ENCODE data around the gene ANKRD1.
"Not testable (repeated sequence)": the region's sequence is repeated elsewhere in the genome, so short reads cannot be mapped to it uniquely, and the experiment has no call there.

ANKRD1 gene

DNA sequence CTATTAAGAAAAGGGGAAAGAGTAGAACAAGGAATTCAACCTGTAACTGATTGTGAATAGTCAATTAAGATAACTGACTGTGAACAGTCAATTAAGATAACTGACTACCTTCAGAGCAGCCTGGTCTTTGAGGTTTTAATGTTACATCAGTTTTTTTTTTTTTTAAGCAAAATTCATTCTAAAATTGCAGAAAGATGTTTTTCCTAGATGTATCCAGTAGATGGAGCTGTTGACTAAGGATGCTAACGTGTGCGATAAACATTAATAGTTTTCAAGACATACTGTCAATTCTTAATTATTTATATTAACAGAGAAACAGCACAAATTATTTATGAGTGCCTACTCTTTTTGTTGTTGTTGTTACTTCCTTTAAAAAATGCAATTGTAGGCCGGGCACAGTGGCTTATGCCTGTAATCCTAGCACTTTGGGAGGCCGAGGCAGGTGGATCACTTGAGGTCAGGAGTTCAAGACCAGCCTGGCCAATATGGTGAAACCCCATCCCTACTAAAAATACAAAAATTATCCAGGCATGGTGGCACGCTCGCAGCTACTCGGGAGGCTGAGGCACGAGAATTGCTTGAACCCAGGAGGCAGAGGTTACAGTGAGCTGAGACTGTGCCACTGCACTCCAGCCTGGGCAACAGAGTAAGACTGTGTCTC lies 40.7 kb downstream of the ANKRD1 start:
- not testable (repeated sequence) for H3K27ac ChIP-seq (ENCODE audit: low read length); H3K4me1 ChIP-seq (ENCODE audit: control insufficient read depth, insufficient read depth, low read length); H3K9me3 ChIP-seq (ENCODE audit: control insufficient read depth in 2 of 2, low read length in 2 of 2); H3K9ac ChIP-seq (ENCODE audit: low read length in 2 of 2); H3K4me3 ChIP-seq (ENCODE audit: low read length in 2 of 2); H3K27me3 ChIP-seq (ENCODE audit: control insufficient read depth in 1 of 2, insufficient read depth in 2 of 2, low read length in 2 of 2)
- H3K36me3 ChIP-seq (ENCODE audit: control insufficient read depth in 2 of 2, insufficient read depth in 2 of 2, low read length in 2 of 2), result peaks cover 10 to 23% of the 10 kb centered on the region in 2 donors

DNA sequence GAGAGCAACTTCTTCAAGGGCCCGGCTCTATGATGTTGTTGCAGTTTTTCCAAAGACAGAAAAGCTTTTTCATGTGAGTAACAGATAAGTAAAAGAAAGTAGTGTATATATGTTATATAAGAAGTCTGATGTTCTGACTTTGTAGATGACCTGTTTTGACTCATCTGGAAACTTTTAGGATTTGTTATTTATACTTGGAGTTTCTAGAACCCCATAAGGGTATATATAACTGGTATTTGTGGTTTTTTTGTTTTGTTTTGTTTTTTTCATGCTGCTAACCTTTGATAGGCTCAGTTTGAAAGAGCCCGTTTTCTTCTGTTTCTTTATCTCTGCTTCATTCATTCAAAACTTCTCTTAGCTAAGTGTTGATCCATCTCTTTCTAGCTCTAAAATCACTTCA lies 41.8 kb downstream of the ANKRD1 start:
- Histone ChIP-seq H3K4me3 (ENCODE audit: low read length in 2 of 2) (no peak overlapping the region), H3K36me3 (ENCODE audit: control insufficient read depth in 2 of 2, insufficient read depth in 2 of 2, low read length in 2 of 2) (peaks cover 10 to 23% of the 10 kb centered on the region in 2 donors), H3K27me3 (ENCODE audit: control insufficient read depth in 1 of 2, insufficient read depth in 2 of 2, low read length in 2 of 2) (no peaks in the 10 kb centered on the region), H3K4me1 (ENCODE audit: control insufficient read depth, insufficient read depth, low read length) (no peaks in the 10 kb centered on the region), H3K9ac (ENCODE audit: low read length in 2 of 2) (no peak overlapping the region), H3K27ac (ENCODE audit: low read length) (no peak overlapping the region), H3K9me3 (ENCODE audit: control insufficient read depth in 2 of 2, low read length in 2 of 2) (no peaks in the 10 kb centered on the region)

DNA sequence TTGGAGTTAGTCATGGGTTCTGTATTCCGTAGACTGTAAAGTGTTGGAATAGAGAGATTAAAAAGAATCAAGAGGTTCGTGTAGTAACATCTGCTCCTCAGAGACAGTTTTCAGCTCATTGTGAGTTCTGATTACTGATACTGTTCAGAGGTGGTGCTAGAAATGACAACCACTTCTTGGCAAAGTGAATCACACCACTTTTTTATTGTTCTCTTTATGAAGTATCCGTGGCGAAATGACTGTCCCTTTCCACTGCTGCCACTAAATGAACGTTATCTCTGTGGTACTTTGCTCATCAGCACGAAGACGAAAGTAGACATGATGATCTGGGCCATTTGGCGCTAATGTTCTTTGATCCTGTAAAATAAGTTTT lies 48.3 kb downstream of the ANKRD1 start:
- Histone ChIP-seq H3K9me3 (ENCODE audit: control insufficient read depth in 2 of 2, low read length in 2 of 2) (no peaks in the 10 kb centered on the region), H3K4me1 (ENCODE audit: control insufficient read depth, insufficient read depth, low read length) (peaks cover 8% of the 10 kb centered on the region), H3K36me3 (ENCODE audit: control insufficient read depth in 2 of 2, insufficient read depth in 2 of 2, low read length in 2 of 2) (peaks cover 5 to 14% of the 10 kb centered on the region in 2 donors), H3K27ac (ENCODE audit: low read length) (no peak overlapping the region), H3K9ac (ENCODE audit: low read length in 2 of 2) (peak overlapping the region; percentile 81 to 86), H3K27me3 (ENCODE audit: control insufficient read depth in 1 of 2, insufficient read depth in 2 of 2, low read length in 2 of 2) (no peaks in the 10 kb centered on the region), H3K4me3 (ENCODE audit: low read length in 2 of 2) (peak overlapping the region; percentile 96 to 98)

DNA sequence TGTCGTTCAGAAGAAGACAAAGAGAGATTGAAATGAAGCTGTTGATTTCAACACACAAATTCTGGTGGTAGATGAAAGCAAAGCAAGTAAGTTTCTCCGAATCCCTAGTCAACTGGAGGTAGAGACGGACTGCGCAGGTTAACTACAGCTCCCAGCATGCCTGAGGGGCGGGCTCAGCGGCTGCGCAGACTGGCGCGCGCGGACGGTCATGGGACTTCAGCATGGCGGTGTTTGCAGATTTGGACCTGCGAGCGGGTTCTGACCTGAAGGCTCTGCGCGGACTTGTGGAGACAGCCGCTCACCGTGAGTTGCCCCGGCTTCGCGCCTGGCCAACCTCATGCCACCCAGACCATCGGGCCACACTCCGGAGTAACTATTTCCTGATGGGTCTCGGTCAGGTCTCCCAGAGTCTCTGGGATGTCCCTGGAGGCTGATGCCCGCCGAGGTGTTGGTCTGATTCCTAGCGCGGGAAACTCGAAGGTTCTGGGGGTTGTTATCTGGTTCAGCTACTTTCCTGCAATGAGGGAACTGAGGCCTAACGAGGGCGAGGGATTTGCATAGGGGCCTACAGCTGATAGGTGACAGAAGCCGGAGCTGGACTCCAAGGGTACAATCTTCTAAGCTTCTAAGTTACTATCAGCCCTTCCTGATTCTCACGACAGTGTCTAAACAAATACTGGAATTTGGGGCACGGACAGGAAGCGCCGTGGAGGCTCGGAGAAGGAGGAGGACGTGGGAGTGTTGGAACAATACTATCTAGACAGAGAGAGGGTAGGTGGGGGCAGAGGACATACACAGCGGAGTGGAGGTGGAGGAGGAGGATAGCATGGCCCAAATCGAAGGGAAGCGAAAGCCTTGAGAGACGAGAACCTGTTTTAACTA lies 48.9 kb downstream of the ANKRD1 start, which contains the start of gene RPP30:
RPP30 (plus strand) TSS at position 209 of the 882 bp plus-strand sequence; CDS start at position 222, 13 bp downstream.
- Histone ChIP-seq H3K27me3 (ENCODE audit: control insufficient read depth in 1 of 2, insufficient read depth in 2 of 2, low read length in 2 of 2) (no peaks in the 10 kb centered on the region), H3K27ac (ENCODE audit: low read length) (peak within 1 kb of the TSS; percentile 18), H3K9me3 (ENCODE audit: control insufficient read depth in 2 of 2, low read length in 2 of 2) (no peaks in the 10 kb centered on the region), H3K4me1 (ENCODE audit: control insufficient read depth, insufficient read depth, low read length) (peaks cover 8% of the 10 kb centered on the region), H3K4me3 (ENCODE audit: low read length in 2 of 2) (peak within 1 kb of the TSS; percentile 96 to 98), H3K36me3 (ENCODE audit: control insufficient read depth in 2 of 2, insufficient read depth in 2 of 2, low read length in 2 of 2) (peaks cover 5 to 10% of the 10 kb centered on the region in 2 donors), H3K9ac (ENCODE audit: low read length in 2 of 2) (peak within 1 kb of the TSS; percentile 81 to 86)

DNA sequence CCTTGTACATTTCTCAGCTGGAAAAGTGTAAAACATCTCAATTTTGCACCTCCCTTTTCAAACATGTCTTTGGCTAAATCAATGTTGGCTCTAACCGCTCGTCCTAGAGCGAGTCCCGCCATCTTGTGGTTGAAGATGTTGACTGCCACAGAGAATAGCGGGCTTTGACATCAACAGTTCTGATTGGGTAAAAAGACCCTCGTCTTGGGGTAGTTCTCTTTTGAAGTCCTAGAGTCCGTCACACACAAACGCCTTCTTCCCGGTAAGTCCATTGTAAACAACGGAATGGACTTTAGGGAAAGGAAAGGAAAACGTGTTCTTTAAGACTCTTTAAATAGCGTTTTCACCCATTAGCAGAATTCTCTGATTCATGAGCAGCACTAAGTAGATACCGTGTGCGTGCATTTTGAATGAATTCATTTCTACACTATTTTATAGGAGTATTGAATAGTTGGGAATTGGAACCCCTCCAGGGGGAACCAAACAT lies 49.6 kb downstream of the ANKRD1 start:
- Histone ChIP-seq H3K27ac (ENCODE audit: low read length) (no peak overlapping the region), H3K9ac (ENCODE audit: low read length in 2 of 2) (peak overlapping the region; percentile 81 to 86), H3K4me1 (ENCODE audit: control insufficient read depth, insufficient read depth, low read length) (peaks cover 8% of the 10 kb centered on the region), H3K9me3 (ENCODE audit: control insufficient read depth in 2 of 2, low read length in 2 of 2) (no peaks in the 10 kb centered on the region), H3K27me3 (ENCODE audit: control insufficient read depth in 1 of 2, insufficient read depth in 2 of 2, low read length in 2 of 2) (no peaks in the 10 kb centered on the region), H3K4me3 (ENCODE audit: low read length in 2 of 2) (peak overlapping the region; percentile 96 to 98), H3K36me3 (ENCODE audit: control insufficient read depth in 2 of 2, insufficient read depth in 2 of 2, low read length in 2 of 2) (peaks cover 3 to 6% of the 10 kb centered on the region in 2 donors)

DNA sequence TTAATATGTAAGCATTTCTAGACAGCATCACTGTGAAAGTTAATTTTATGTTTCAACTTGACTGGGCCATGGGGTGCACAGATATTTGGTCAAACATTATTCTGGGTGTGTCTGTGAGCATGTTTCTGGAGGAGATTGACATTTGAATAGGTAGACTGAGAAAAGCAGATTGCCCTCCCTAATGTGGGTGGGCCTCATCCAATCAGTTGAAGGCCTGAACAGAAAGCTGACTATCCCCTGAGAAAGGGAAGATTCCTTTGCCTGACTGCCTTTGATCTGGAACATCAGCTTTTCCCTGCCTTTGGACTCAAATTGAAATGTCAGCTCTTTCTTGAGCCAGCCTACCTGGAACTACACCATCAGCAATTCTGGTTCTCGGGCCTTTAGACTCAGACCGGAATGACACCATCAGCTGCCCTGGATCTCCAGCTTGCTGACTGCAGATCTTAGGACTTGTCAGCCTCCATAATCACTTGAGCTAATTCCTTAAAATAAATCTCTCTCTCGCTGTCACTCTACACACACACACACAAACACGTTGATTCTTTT lies 54.8 kb downstream of the ANKRD1 start:
- Histone ChIP-seq H3K4me1 (ENCODE audit: control insufficient read depth, insufficient read depth, low read length) (peaks cover 2% of the 10 kb centered on the region), H3K27me3 (ENCODE audit: control insufficient read depth in 1 of 2, insufficient read depth in 2 of 2, low read length in 2 of 2) (peaks cover 0 to 3% of the 10 kb centered on the region in 2 donors), H3K9me3 (ENCODE audit: control insufficient read depth in 2 of 2, low read length in 2 of 2) (no peaks in the 10 kb centered on the region), H3K27ac (ENCODE audit: low read length) (no peak overlapping the region), H3K4me3 (ENCODE audit: low read length in 2 of 2) (no peak overlapping the region), H3K36me3 (ENCODE audit: control insufficient read depth in 2 of 2, insufficient read depth in 2 of 2, low read length in 2 of 2) (no peaks in the 10 kb centered on the region), H3K9ac (ENCODE audit: low read length in 2 of 2) (no peak overlapping the region)

DNA sequence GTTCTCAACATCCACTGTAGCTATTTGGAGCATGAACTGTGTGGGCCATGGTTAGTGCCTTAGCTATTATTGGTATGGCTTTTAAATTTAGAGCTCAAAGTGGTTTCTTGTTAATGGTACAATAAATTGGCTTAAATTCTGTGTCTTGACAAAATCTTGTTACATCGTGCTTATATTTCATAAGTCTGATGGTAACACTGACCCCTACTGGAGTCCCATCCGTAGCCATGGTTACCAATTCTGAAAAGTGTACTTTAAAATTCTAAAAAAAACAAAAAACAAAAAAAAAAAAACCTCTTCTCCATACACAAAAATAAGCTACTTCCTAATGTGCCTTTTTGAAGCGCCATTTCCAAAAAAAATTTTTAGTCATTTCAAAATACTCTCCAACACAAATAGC lies 55.5 kb downstream of the ANKRD1 start:
- H3K27me3 ChIP-seq (ENCODE audit: control insufficient read depth in 1 of 2, insufficient read depth in 2 of 2, low read length in 2 of 2), result peaks cover 0 to 3% of the 10 kb centered on the region in 2 donors
- H3K9ac ChIP-seq (ENCODE audit: low read length in 2 of 2), result no peak overlapping the region
- no peak overlapping the region for H3K4me3 ChIP-seq (ENCODE audit: low read length in 2 of 2)
- no peaks in the 10 kb centered on the region for H3K36me3 ChIP-seq (ENCODE audit: control insufficient read depth in 2 of 2, insufficient read depth in 2 of 2, low read length in 2 of 2)
- H3K9me3 ChIP-seq (ENCODE audit: control insufficient read depth in 2 of 2, low read length in 2 of 2), result no peaks in the 10 kb centered on the region
- no peak overlapping the region for H3K27ac ChIP-seq (ENCODE audit: low read length)
- no peaks in the 10 kb centered on the region for H3K4me1 ChIP-seq (ENCODE audit: control insufficient read depth, insufficient read depth, low read length)

DNA sequence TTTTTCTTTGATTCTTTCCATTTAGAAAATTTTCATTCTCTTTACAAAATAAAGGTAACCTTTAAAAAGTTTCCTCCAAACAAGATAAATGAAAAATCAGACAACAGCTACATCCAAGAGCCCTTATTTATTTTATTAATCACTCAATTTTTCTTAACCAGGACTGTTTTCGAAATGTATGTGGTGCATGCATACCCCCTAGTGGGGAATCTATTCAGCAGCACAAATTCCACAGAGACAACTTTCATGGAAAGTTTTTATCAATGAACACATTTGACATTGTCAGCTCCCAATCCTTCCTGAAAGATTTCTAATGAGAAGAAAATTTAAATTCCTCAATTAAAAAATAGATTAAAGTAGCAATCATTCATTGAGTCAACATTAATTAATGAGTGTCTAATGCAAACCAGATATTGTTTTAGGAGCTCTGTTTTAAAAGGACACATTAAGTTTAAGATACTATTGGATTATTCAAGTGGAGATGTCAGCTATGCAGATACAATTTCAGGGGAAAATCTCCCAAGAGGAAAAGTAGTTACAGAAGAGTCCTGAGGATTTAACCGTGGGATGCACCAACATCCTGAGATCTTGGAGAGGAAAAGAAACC lies 57.9 kb downstream of the ANKRD1 start:
- no peaks in the 10 kb centered on the region for H3K36me3 ChIP-seq (ENCODE audit: control insufficient read depth in 2 of 2, insufficient read depth in 2 of 2, low read length in 2 of 2)
- no peak overlapping the region for H3K9ac ChIP-seq (ENCODE audit: low read length in 2 of 2)
- peaks cover 4% of the 10 kb centered on the region for H3K4me1 ChIP-seq (ENCODE audit: control insufficient read depth, insufficient read depth, low read length)
- H3K9me3 ChIP-seq (ENCODE audit: control insufficient read depth in 2 of 2, low read length in 2 of 2), result no peaks in the 10 kb centered on the region
- H3K27ac ChIP-seq (ENCODE audit: low read length), result no peak overlapping the region
- H3K27me3 ChIP-seq (ENCODE audit: control insufficient read depth in 1 of 2, insufficient read depth in 2 of 2, low read length in 2 of 2), result peaks cover 0 to 3% of the 10 kb centered on the region in 2 donors
- H3K4me3 ChIP-seq (ENCODE audit: low read length in 2 of 2), result no peak overlapping the region
